KMS-11 (cell line): ENCODE measurements around the gene PIK3CD.
"Not testable (repeated sequence)": the region's sequence is repeated elsewhere in the genome, so short reads cannot be mapped to it uniquely, and the experiment has no call there.

Experiments
- H2AFZ ChIP-seq: fragments of 200-600 bp; sonication (generic); 2 replicates; pipeline ENCODE4 v1.6.1; 2016; ENCODE audit warnings: antibody characterized with exemption, mixed run types, low read depth
- H3K27ac ChIP-seq: fragments of 200-600 bp; sonication (generic); 2 replicates; pipeline ENCODE4 v1.6.1; 2016; ENCODE audit warnings: mild to moderate bottlenecking, mixed run types
- H3K27me3 ChIP-seq: fragments of 200-600 bp; sonication (generic); 2 replicates; pipeline ENCODE4 v1.6.1; 2017; ENCODE audit warnings: mild to moderate bottlenecking, low read depth, mixed run types, moderate library complexity; ENCODE audit not compliant: insufficient read depth
- H3K36me3 ChIP-seq: fragments of 200-600 bp; sonication (generic); 2 replicates; pipeline ENCODE4 v1.6.1; 2017; ENCODE audit warnings: mild to moderate bottlenecking, mixed run types; ENCODE audit not compliant: insufficient read depth
- H3K4me1 ChIP-seq: fragments of 200-600 bp; sonication (generic); 2 replicates; pipeline ENCODE4 v1.6.1; 2016; ENCODE audit warnings: mild to moderate bottlenecking, low read depth, mixed run types; ENCODE audit not compliant: poor library complexity, severe bottlenecking
- H3K4me2 ChIP-seq: fragments of 200-600 bp; sonication (generic); 2 replicates; pipeline ENCODE4 v1.7.0; 2016; ENCODE audit warnings: mild to moderate bottlenecking, mixed run types
- H3K4me3 ChIP-seq: fragments of 200-600 bp; sonication (generic); IDR thresholded peaks from 2 replicates; pipeline ENCODE4 v1.6.1; 2017; ENCODE audit warnings: low read depth, low read length, mixed read lengths; ENCODE audit not compliant: insufficient read depth
- H3K79me2 ChIP-seq: fragments of 200-600 bp; sonication (generic); 2 replicates; pipeline ENCODE4 v1.6.1; 2016; ENCODE audit warnings: low read depth, mixed run types; ENCODE audit not compliant: insufficient read depth
- H3K9ac ChIP-seq: fragments of 200-600 bp; sonication (generic); 2 replicates; pipeline ENCODE4 v1.6.1; 2016; ENCODE audit warnings: mild to moderate bottlenecking, mixed run types
- H4K20me1 ChIP-seq: fragments of 200-600 bp; sonication (generic); 2 replicates; pipeline ENCODE4 v1.6.1; 2016; ENCODE audit warnings: mild to moderate bottlenecking, mixed run types; ENCODE audit not compliant: insufficient read depth
- CTCF ChIP-seq: fragments of 200-600 bp; sonication (generic); conservative IDR thresholded peaks from 2 replicates; pipeline ENCODE4 v1.6.1; 2017; ENCODE audit warnings: low read depth, mild to moderate bottlenecking, antibody characterized with exemption, low read length, moderate library complexity, mixed read lengths

The PIK3CD gene

GRCh38 chr1:9711466-9712020, 60.0 kb downstream of the PIK3CD start:
- Histone ChIP-seq H3K9ac (no peak overlapping the region), H3K79me2 (no peaks in the 10 kb centered on the region), H3K4me3 (no peak overlapping the region), H3K36me3 (no peaks in the 10 kb centered on the region), H3K4me1 (no peaks in the 10 kb centered on the region), H3K4me2 (no peak overlapping the region), H4K20me1 (no peaks in the 10 kb centered on the region), H3K27ac (no peak overlapping the region), H2AFZ (no peak overlapping the region), H3K27me3 (no peaks in the 10 kb centered on the region)
- no peak for TF ChIP-seq CTCF

DNA sequence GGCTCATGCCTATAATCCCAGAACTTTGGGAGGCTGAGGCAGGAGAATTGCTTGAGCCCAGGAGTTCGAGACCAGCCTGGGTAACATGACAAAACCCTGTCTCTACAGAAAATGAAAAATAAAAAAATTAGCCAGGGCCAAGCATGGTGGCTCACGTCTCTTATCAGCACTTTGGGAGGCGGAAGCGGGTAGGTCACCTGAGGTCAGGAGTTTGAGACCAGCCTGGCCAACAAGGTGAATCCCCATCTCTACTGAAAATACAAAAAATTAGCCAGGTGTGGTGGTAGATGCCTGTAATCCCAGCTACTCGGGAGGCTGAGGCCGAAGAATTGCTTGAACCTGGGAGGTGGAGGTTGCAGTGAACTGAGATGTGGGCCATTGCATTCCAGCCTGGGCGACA, 61.2 kb downstream of the PIK3CD start:
- not testable (repeated sequence) for H4K20me1 ChIP-seq, H3K36me3 ChIP-seq, H3K4me1 ChIP-seq, H3K27ac ChIP-seq, H3K27me3 ChIP-seq, H3K79me2 ChIP-seq, H2AFZ ChIP-seq, H3K9ac ChIP-seq, H3K4me3 ChIP-seq, H3K4me2 ChIP-seq

- Histone ChIP-seq H4K20me1 (no peaks in the 10 kb centered on the region), H2AFZ (no peak overlapping the region), H3K9ac (no peak overlapping the region), H3K27me3 (no peaks in the 10 kb centered on the region), H3K27ac (no peak overlapping the region), H3K4me1 (no peaks in the 10 kb centered on the region), H3K4me3 (no peak overlapping the region), H3K4me2 (no peak overlapping the region), H3K36me3 (no peaks in the 10 kb centered on the region), H3K79me2 (no peaks in the 10 kb centered on the region)
- no peak for TF ChIP-seq CTCF
Observed at GRCh38 chr1:9714257-9714718, 62.8 kb downstream of the PIK3CD start.

DNA sequence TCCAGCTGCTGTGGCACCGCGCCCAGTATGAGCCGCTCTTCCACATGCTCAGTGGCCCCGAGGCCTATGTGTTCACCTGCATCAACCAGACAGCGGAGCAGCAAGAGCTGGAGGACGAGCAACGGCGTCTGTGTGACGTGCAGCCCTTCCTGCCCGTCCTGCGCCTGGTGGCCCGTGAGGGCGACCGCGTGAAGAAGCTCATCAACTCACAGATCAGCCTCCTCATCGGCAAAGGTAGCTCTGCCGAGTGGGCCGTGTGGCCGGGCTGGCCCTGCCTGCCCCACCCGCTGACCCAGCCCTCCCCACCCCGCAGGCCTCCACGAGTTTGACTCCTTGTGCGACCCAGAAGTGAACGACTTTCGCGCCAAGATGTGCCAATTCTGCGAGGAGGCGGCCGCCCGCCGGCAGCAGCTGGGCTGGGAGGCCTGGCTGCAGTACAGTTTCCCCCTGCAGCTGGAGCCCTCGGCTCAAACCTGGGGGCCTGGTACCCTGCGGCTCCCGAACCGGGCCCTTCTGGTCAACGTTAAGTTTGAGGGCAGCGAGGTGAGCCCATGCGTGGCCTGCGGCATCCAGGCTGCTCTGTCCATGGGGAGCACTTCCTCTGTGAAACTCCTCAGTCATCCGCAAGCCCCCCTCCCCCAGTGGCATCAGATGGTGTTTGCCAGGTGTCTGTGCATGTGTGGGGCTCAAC, 64.2 kb downstream of the PIK3CD start:
- H3K4me3 ChIP-seq: no peak overlapping the region
- H3K27ac ChIP-seq: no peak overlapping the region
- no peak overlapping the region for H2AFZ ChIP-seq
- no peaks in the 10 kb centered on the region for H3K36me3 ChIP-seq
- no peaks in the 10 kb centered on the region for H3K27me3 ChIP-seq
- no peaks in the 10 kb centered on the region for H3K79me2 ChIP-seq
- H3K9ac ChIP-seq: no peak overlapping the region
- no peak overlapping the region for H3K4me2 ChIP-seq
- H3K4me1 ChIP-seq: no peaks in the 10 kb centered on the region
- no peaks in the 10 kb centered on the region for H4K20me1 ChIP-seq
- TF ChIP-seq CTCF: no peak
